ENCODE measurements around the gene ASPA. TPM values are rescaled to one million over a fixed set of nuclear protein-coding genes. Genes with fewer than 3 reads are reported as not detected.
"Not testable (repeated sequence)": the region's sequence is repeated elsewhere in the genome, so short reads cannot be mapped to it uniquely, and the experiment has no call there.

Gene ASPA
- total RNA-seq: 0.07 to 0.16 TPM in 2 of 3 replicates, not detected in the other

DNA sequence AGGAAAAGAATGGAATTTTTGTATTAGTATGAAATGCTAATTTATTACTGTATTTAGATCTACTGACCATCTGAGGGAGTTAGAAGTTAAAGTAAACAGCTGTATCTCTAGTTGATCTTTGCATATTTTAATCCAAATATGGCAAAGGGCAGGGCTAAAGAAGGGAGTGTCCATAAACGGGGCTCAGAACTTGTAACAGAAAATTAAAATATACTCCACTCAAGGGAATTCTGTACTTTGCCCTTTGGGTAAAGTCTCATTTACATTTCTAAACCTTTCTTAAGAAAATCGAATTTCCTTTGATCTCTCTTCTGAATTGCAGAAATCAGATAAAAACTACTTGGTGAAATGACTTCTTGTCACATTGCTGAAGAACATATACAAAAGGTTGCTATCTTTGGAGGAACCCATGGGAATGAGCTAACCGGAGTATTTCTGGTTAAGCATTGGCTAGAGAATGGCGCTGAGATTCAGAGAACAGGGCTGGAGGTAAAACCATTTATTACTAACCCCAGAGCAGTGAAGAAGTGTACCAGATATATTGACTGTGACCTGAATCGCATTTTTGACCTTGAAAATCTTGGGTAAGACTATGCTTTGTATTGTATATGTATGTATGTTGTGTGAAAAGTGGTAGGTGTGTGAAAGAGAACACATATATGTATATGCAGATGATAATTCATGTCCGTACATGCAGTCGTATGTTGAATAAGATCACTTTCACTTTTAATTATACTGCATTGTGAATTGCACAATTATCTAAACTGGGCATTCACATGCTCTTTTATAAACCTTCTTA lies at the start of gene ASPA:
ASPA (plus strand) TSS at position 186 of the 799 bp plus-strand sequence; CDS start at position 349, 163 bp downstream.
- Mint-ChIP-seq H3K9me3 (no peaks in the 10 kb centered on the region), H3K4me1 (peaks cover 8% of the 10 kb centered on the region), H3K27ac (peak within 1 kb of the TSS; percentile 56), H3K27me3 (ENCODE audit: low read depth) (peaks cover 16% of the 10 kb centered on the region), H3K36me3 (no peaks in the 10 kb centered on the region), H3K4me3 (no peak within 1 kb of the TSS)
- TF ChIP-seq, protein P1, sequence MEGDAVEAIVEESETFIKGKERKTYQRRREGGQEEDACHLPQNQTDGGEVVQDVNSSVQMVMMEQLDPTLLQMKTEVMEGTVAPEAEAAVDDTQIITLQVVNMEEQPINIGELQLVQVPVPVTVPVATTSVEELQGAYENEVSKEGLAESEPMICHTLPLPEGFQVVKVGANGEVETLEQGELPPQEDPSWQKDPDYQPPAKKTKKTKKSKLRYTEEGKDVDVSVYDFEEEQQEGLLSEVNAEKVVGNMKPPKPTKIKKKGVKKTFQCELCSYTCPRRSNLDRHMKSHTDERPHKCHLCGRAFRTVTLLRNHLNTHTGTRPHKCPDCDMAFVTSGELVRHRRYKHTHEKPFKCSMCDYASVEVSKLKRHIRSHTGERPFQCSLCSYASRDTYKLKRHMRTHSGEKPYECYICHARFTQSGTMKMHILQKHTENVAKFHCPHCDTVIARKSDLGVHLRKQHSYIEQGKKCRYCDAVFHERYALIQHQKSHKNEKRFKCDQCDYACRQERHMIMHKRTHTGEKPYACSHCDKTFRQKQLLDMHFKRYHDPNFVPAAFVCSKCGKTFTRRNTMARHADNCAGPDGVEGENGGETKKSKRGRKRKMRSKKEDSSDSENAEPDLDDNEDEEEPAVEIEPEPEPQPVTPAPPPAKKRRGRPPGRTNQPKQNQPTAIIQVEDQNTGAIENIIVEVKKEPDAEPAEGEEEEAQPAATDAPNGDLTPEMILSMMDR (IDR thresholded peaks at IDR 0.05; ENCODE audit: unreplicated experiment): no peak
- DNase-seq (ENCODE audit: low spot score in 2 of 2, unreplicated experiment in 2 of 2): no peak

- H3K9me3 Mint-ChIP-seq: peaks cover 56% of the 10 kb centered on the region
- not testable (repeated sequence) for H3K27ac Mint-ChIP-seq; H3K36me3 Mint-ChIP-seq; H3K4me1 Mint-ChIP-seq; DNase-seq (ENCODE audit: low spot score in 2 of 2, unreplicated experiment in 2 of 2); H3K4me3 Mint-ChIP-seq; H3K27me3 Mint-ChIP-seq (ENCODE audit: low read depth)
These were observed 42.6 kb upstream of the ASPA start for GRCh38 chr17:3433215-3433614.

GRCh38 chr17:3433741-3434140 lies 42.1 kb upstream of the ASPA start, which contains the start of gene OR1E2:
OR1E2 (minus strand) TSS chr17:3433841; CDS start chr17:3433841, 0 bp downstream.
- Mint-ChIP-seq H3K27ac (no peak within 1 kb of the TSS), H3K4me3 (no peak within 1 kb of the TSS), H3K27me3 (ENCODE audit: low read depth) (no peaks in the 10 kb centered on the region), H3K9me3 (peaks cover 54% of the 10 kb centered on the region), H3K36me3 (no peaks in the 10 kb centered on the region), H3K4me1 (no peaks in the 10 kb centered on the region)
- TF ChIP-seq, protein P1 (IDR thresholded peaks at IDR 0.05; ENCODE audit: unreplicated experiment): no peak
- no peak for DNase-seq (ENCODE audit: low spot score in 2 of 2, unreplicated experiment in 2 of 2)

GRCh38 chr17:3438368-3438767 lies 37.4 kb upstream of the ASPA start:
- no peaks in the 10 kb centered on the region for H3K36me3 Mint-ChIP-seq

DNA sequence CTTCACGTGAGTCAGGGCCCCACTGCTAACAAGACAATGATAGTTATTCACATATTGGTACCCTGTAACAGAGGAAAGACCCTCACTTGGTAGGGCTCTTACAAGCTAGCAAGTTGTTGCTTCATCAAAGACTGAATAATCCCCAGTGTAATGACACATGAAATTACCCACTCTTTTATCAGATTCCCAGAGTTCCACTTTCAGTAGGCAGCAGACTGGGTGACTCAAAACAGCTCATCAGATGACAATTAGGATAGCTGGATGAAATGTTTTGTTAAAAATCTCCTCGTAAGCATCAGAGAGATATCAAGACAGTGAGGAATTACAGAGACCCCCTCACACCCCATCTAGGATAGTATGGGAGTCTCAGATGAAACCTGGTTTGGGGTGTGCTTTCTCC lies 35.3 kb upstream of the ASPA start:
- Mint-ChIP-seq H3K27ac (no peak overlapping the region), H3K4me1 (no peaks in the 10 kb centered on the region), H3K9me3 (peaks cover 10% of the 10 kb centered on the region), H3K36me3 (no peaks in the 10 kb centered on the region), H3K27me3 (ENCODE audit: low read depth) (no peaks in the 10 kb centered on the region), H3K4me3 (no peak overlapping the region)
- no peak for DNase-seq (ENCODE audit: low spot score in 2 of 2, unreplicated experiment in 2 of 2)
- TF ChIP-seq, protein P1 (IDR thresholded peaks at IDR 0.05; ENCODE audit: unreplicated experiment): no peak

More at GRCh38 chr17:3438368-3438767, 37.4 kb upstream of the ASPA start:
- H3K27me3 Mint-ChIP-seq (ENCODE audit: low read depth): no peaks in the 10 kb centered on the region
- DNase-seq (ENCODE audit: low spot score in 2 of 2, unreplicated experiment in 2 of 2): no peak
- no peak overlapping the region for H3K4me3 Mint-ChIP-seq
- H3K27ac Mint-ChIP-seq: no peak overlapping the region
- TF ChIP-seq, protein P1 (IDR thresholded peaks at IDR 0.05; ENCODE audit: unreplicated experiment): no peak
- H3K4me1 Mint-ChIP-seq: no peaks in the 10 kb centered on the region
- H3K9me3 Mint-ChIP-seq: peaks cover 23% of the 10 kb centered on the region

DNA sequence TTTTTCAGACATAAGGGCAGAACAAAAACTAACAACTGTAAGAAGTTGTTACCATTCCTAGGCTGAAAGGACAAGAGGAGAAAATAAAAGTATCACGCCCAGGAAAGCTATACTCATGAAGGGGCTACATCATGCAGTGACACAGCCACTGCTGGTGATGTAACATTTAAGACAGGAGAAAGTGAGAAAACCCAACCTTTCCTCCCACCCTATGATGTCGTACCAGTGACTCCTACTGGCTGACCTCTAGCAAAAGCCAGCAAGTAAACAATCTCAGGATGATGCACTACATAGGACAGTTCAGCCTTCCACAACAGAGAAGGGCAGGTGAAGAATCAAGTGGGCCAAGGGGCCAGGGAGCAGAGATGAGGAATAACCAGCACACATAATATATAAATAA lies 28.2 kb upstream of the ASPA start:
- Mint-ChIP-seq H3K36me3 (no peaks in the 10 kb centered on the region), H3K9me3 (peaks cover 2% of the 10 kb centered on the region), H3K4me3 (no peak overlapping the region), H3K27me3 (ENCODE audit: low read depth) (no peaks in the 10 kb centered on the region), H3K4me1 (no peaks in the 10 kb centered on the region), H3K27ac (no peak overlapping the region)
- TF ChIP-seq, protein P1 (IDR thresholded peaks at IDR 0.05; ENCODE audit: unreplicated experiment): no peak
- no peak for DNase-seq (ENCODE audit: low spot score in 2 of 2, unreplicated experiment in 2 of 2)

All from mesothelial cell of epicardium (in vitro differentiated cells).